Progenitor cell of endocrine pancreas (in vitro differentiated cells): ENCODE results near the gene MOV10L1. TPM values are rescaled to one million over a fixed set of nuclear protein-coding genes. Genes with fewer than 3 reads are reported as not detected.

Experiments
- DNase-seq: peaks from one replicate; pipeline ENCODE4 v3.0.0; 2021; ENCODE audit warnings: low spot score; ENCODE audit not compliant: unreplicated experiment
- H3K27ac Mint-ChIP-seq: 2 replicates; pipeline ENCODE4 v1.8.0; 2021; ENCODE audit warnings: mild to moderate bottlenecking, moderate library complexity, mixed read lengths
- H3K27me3 Mint-ChIP-seq: 2 replicates; pipeline ENCODE4 v1.8.0; 2021; ENCODE audit warnings: mixed read lengths
- H3K36me3 Mint-ChIP-seq: 2 replicates; pipeline ENCODE4 v1.8.0; 2022; ENCODE audit warnings: mixed read lengths; ENCODE audit not compliant: insufficient read depth
- H3K4me1 Mint-ChIP-seq: 2 replicates; pipeline ENCODE4 v1.8.0; 2021; ENCODE audit warnings: low read depth, mixed read lengths
- H3K4me3 Mint-ChIP-seq: 2 replicates; pipeline ENCODE4 v1.8.0; 2021; ENCODE audit warnings: low read depth, mild to moderate bottlenecking, moderate library complexity, mixed read lengths
- H3K9me3 Mint-ChIP-seq: 2 replicates; pipeline ENCODE4 v1.8.0; 2021; ENCODE audit warnings: low read depth, mixed read lengths
- CTCF ChIP-seq: fragments of 200-600 bp; sonication (generic); IDR thresholded peaks from one replicate; pipeline ENCODE4 v1.5.0; 2021; ENCODE audit warnings: antibody characterized with exemption, mild to moderate bottlenecking; ENCODE audit not compliant: unreplicated experiment
- total RNA-seq: library from RNA; stranded (reverse); gene quantifications from 2 replicates; pipeline ENCODE4 v1.2.1, GENCODE V29; 2021

MOV10L1 gene
- total RNA-seq, 1 donor from 2014 or later: 0.22 TPM

DNA sequence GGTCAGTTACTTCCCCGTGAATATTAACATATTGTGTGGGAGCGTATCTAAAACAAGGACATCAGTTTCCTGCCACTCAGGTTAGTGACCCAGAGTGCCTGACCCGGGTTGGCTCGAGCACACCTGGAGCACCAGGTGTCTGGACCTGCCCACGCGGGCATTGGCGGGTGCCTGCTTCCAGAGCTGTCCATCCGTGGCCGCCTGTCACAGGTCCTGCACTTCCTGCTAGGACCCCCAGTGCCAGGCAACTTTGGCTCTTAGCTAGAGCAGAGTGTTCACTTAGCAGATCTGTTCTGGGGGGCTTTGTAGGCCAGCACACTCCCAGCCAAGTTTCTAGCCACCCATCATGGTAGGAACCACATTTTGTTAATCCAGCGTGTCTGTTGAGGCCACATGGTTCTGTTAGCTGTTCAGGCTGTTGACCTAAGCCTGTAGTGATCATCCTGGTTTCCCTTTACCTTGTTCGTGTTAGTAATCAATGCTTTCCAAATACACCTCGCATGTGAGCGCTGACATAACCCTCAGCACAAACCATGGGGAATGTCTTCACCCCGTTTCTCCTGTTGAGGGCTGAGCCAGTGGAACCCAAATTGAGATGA is 29.5 kb downstream of the MOV10L1 start:
- Mint-ChIP-seq H3K4me3 (no peak overlapping the region), H3K27ac (no peak overlapping the region), H3K9me3 (peaks cover 9% of the 10 kb centered on the region), H3K27me3 (peaks cover 11% of the 10 kb centered on the region), H3K36me3 (no peaks in the 10 kb centered on the region), H3K4me1 (peaks cover 14% of the 10 kb centered on the region)
- TF ChIP-seq CTCF: no peak
- no peak for DNase-seq

DNA sequence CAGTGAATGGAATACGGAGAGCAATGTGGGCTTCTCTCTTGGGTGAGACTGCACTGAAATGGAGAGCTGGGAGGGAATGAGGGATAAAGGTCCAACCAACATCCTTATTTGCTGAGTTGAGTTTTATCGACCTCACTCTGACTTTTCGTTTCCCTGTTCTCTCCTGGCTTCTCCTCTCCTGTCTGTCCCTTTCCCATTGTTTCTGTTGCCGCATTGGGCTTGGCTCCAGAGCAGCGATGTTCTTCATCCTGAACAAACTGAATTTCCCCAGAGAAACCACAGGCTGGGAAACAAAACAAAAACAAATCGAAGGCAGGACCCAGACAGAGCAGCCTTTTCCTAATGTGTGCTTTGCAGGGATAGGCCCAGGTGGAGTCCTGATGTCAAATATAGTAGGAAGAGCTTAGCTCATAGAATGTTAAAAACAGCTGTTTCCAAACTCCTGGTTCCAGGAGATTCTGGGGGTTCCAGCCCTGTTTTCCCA is 30.0 kb downstream of the MOV10L1 start:
- H3K27ac Mint-ChIP-seq: no peak overlapping the region
- H3K9me3 Mint-ChIP-seq: peaks cover 9% of the 10 kb centered on the region

DNA sequence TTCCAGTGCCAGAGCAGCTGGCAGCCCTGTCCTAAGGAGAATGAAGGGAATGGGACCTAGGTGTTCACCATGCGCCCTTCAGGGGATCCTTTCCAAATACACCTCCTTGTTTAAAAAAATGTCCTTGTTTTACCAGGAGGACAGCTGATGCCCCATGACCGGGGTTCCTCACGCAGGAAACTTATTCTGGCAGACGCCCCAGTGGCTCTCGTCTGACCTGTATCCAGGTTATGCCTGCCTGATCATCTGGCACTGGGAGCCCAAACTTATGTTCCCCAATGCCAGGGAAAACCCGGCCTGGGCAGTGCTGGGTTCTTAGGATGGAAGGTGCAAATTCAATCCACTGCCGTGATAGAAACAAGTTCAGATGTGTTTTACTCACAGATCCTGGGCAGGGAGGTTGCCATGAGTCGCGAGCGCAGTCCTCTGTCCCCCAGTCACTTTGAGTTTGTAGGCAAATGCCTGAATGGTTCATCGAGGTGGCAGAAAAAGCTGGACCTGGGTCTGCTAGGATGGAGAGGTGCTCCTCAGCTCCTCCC is 31.5 kb downstream of the MOV10L1 start:
- Mint-ChIP-seq H3K27ac (no peak overlapping the region), H3K36me3 (no peaks in the 10 kb centered on the region), H3K27me3 (peaks cover 8% of the 10 kb centered on the region), H3K9me3 (peaks cover 9% of the 10 kb centered on the region), H3K4me3 (no peak overlapping the region), H3K4me1 (peaks cover 14% of the 10 kb centered on the region)
- no peak for DNase-seq
- no peak for TF ChIP-seq CTCF

More for the DNA sequence above, 30.0 kb downstream of the MOV10L1 start:
- DNase-seq: no peak
- TF ChIP-seq CTCF: no peak
- no peak overlapping the region for H3K4me3 Mint-ChIP-seq
- no peaks in the 10 kb centered on the region for H3K36me3 Mint-ChIP-seq
- peaks cover 5% of the 10 kb centered on the region for H3K27me3 Mint-ChIP-seq
- H3K4me1 Mint-ChIP-seq: peaks cover 14% of the 10 kb centered on the region

GRCh38 chr22:50123119-50123518 is 33.3 kb downstream of the MOV10L1 start:
- H3K4me1 Mint-ChIP-seq: peaks cover 14% of the 10 kb centered on the region
- no peak overlapping the region for H3K4me3 Mint-ChIP-seq
- H3K36me3 Mint-ChIP-seq: no peaks in the 10 kb centered on the region

DNA sequence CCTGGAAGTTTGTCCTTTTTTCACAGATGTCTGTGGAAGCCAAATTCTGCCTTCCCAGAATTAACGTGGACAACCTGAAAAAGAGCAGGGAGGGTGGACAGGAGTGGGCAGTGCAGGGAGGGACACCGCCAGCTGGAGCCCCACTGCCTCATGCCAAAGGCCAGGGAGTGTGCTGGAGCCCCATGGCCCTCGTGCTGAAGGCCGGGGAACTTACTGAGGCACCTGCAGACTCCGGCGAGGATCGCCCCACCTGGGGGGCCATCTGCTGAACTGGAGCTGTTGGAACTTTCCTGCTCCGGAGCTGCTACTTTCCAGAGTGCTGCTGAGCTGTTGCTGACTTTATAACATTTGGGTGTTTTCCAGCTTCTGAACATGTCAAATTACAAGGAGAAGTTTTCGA is 35.2 kb downstream of the MOV10L1 start:
- Mint-ChIP-seq H3K27ac (no peak overlapping the region), H3K27me3 (peaks cover 18% of the 10 kb centered on the region), H3K4me1 (peaks cover 2% of the 10 kb centered on the region), H3K4me3 (no peak overlapping the region), H3K36me3 (no peaks in the 10 kb centered on the region), H3K9me3 (peaks cover 9% of the 10 kb centered on the region)
- DNase-seq: no peak
- no peak for TF ChIP-seq CTCF

More at GRCh38 chr22:50123119-50123518, 33.3 kb downstream of the MOV10L1 start:
- no peak for TF ChIP-seq CTCF
- no peak overlapping the region for H3K27ac Mint-ChIP-seq
- H3K9me3 Mint-ChIP-seq: peaks cover 9% of the 10 kb centered on the region
- H3K27me3 Mint-ChIP-seq: peaks cover 11% of the 10 kb centered on the region
- no peak for DNase-seq
